GM18502 (cell line): Measurements from ENCODE around the gene POLN.

ENCODE experiments used
- ATAC-seq: cut with Tn5 transposase; IDR thresholded peaks from one replicate; pipeline ENCODE4 v1.9.1; 2021; ENCODE audit warnings: mild to moderate bottlenecking; ENCODE audit not compliant: unreplicated experiment, poor library complexity

Gene POLN

DNA sequence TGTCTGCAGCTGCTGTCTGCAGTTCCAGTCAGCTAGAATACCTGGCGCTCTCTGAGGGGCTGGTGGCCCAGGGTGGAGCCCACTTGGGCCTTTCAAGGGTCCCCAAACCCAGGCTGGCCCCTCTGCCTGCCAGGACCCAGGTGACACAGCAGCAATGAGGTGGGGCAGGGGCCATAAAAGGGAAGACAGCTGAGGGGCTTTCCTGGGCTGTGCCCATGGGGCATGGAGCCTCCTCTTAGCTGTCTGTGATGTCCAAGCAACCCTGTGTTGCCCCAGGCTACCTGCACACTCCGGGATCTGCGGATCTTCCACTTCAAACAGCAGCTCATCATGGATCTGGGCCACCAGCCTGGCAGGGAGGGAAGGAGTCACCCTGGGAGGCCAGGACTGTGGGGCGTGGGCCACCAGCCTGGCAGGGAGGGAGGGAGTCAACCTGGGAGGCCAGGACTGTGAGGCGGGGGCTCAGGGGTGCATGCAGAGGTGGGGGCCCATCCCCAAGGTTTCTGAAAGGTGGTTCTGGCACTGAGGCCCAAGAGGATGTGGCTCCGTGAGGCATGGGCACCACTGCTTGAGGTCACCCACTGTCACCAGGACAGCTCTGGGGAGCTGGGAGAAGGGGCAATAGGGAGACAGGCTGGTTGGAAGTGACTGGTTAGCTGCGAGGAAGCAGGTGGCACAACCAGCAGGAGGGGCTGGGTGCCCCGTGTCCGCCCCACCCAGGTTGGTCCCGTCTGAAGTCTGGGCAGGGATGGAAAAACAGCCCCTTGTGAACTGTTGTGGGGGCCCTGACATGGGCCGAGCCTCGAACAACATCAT, 166.5 kb downstream of the POLN start:
- no peak for ATAC-seq

GRCh38 chr4:2074588-2074987, 167.3 kb downstream of the POLN start:
- ATAC-seq: no peak

DNA sequence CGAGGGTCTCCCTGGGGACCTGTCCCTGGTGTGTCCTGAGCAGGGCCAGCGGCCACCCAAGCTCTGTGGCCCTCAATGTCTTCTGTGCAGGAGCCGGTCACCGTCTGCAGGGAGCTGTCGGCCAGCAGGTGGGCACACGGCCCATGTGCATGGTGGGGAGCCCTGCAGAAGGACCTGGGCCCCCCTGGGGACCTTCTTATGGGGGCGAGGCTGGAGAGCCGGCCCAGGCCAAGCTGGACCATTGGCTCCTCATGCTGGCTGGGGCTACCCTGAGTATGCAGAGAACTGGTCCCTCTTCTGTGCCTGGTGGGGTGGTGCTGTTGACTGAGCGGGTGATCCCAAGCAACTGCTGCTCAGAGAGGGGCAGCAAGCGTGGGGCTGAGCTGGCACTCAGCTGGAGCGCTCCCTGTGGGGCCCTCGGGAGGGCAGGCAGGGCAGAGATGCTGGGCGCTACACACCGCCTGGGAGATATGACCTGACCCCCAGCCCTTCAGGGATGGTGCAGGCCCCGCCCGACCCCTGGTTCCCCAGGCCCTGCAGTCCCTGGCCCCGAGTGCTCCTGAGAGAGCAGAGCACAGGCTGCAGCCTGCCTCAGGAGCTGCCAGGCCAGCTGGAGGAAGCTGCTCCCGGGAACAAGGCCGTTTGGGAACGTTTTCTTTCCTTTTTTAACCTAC, 168.0 kb downstream of the POLN start:
- ATAC-seq: no peak

- no peak for ATAC-seq
Measured at GRCh38 chr4:2072971-2073807, 168.7 kb downstream of the POLN start.

- ATAC-seq: no peak
Measured at GRCh38 chr4:2071912-2072867, 169.7 kb downstream of the POLN start.

- no peak for ATAC-seq
Measured at GRCh38 chr4:2071252-2071911, 170.5 kb downstream of the POLN start.

DNA sequence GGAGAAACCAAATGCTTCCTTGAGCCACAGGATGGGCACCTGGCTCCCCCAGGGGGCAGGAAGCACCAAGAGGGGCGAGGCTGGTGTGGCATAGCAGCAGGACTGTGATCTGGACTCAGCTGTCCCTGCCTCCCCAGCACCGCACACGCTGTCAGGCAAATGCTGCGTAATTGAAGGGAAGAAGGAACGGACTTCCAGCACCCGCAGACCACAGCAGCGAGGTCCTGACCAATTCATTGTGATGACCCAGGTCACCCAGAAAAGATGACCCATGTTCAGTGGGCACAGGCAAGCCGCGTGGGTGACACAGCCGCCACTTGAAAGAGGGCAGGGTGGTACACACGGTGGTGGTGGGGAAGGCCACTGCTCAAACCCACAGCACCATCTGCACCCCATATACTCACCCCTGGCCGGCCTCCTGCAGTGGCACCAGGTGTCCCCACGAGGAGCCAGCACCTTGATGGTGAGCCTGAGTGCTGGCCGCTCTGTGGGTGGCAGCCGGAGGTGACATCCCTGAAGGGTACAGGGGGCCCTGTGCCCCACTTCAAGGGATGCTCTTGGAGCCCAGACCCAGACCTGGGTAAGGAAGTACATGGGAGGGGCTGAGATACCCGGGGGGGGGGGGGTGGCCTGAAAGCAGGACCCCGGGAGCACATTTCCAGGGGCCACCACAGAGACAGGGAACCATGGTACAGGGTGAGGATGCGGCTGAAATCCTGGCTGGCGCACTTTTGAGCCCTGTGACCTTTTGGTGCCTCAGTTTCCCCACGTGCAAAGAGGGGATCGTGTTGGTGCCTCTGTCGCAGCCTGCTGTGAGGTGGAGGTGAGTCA, 171.3 kb downstream of the POLN start:
- ATAC-seq: no peak

GRCh38 chr4:2069986-2070385, 171.9 kb downstream of the POLN start:
- no peak for ATAC-seq

DNA sequence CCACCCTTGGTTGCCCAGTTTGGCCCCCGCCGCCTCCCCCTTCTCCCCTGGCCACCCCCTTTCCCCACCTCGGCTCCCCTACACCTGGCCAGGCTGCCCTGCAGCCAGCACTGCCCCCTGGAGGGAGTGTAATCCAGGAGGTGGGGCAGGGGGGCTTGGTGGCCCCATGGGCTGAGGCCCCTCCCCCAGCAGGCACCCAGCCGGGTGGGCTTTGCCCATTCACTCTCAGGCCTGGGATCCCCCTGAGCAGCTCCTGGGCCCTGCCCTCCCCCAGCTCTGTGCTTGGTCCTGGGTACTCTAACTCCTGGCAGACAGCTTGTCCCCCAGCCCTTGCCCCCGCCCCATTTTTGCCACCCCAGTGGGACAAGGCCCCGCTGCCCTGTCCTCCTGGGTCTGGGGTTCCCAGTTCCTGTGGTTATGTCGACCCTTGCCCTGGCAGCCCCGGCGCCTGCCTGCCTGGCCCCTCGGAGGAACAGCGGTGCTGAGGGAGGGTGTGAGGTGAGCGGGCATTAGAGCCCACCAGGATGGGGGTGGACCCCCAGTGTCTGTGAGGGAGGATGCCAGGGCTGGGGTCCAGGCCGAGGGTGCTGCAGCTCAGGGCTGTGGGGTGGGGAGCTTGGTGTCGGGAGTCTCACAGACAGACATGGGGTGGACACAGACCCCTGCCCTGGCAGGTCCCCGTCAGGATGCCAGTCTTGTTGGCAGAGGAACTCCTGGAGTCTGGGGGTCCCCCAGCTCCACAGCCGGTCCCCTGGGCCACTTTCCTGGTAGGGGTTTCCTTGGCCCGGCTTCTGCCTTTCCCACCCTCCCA, 172.6 kb downstream of the POLN start:
- ATAC-seq: no peak

DNA sequence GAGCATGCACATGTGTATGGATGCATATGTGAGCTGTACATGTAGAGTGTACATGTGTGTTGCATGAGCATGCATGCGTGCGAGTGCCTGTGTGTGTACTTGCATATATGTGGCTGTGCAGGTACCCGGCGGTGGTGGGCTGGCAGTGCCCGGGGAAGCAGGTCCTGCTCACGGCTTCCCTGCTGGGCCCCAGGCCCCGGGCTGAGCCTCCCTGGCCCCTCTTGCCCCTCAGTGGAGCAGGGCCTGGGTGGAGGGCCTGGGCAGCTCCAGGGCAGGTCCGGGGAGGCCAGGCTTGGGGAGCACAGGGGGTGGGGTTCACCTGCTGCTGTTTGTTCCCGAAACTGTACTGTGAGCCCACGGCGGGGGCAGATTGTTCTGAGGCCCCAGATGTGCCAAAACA, 173.4 kb downstream of the POLN start:
- no peak for ATAC-seq

DNA sequence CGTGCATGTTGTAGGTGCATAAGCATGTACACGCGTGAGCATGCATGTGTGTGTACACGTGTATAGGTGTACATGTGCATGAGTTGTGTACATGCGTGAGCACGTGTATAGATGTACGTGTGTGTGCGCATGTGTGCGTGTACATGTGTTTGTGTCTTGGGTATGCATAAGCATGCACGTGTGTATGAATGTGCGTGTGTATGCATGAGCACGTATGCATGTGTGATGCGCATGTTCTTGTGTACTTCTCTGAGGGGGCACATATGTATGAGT, 173.8 kb downstream of the POLN start:
- ATAC-seq: no peak

GRCh38 chr4:2067446-2068197, 174.3 kb downstream of the POLN start:
- ATAC-seq: no peak

- no peak for ATAC-seq
Measured at GRCh38 chr4:2066571-2067445, 175.1 kb downstream of the POLN start.

DNA sequence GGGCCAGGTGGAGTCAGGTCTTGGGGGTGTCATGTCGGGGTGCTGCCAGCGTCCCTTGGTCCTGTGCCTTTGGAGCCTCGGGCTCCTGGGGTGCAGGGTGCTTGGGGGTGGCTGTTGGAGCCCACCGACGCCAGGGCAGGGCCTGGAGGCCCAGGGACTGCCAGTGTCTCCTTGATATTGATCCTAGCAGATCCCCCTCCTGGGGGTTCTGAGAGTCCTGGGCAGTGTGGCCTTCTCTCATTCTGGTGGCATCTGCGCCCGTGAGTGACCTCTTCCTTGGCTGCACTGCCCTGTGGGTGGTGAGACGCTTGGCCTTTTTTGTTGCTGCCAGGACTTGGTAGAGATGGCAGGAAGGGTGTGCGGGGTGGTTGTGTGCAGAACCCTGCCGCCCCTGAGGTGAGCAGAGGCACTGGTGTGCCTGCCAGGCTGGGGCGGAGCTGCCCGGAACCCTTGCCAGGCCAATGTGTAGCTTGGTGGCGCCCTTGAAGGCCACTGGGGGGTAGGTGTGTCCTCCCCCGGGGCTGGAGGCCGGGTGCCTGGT, 175.8 kb downstream of the POLN start:
- ATAC-seq: no peak

GRCh38 chr4:2065106-2065930, 176.6 kb downstream of the POLN start:
- ATAC-seq: no peak
